Colon (tissue), 2 donors: ENCODE measurements around the gene ZNF860.
"Not testable (repeated sequence)": the region's sequence is repeated elsewhere in the genome, so short reads cannot be mapped to it uniquely, and the experiment has no call there.

Experiments used
- FAIRE-seq: peaks from 2 replicates; lab custom pipeline; 2012; peaks lifted over from hg19 to GRCh38; lab: Jason Lieb, UNC
- donor health status: control.
- donor health status: control.

Gene ZNF860

DNA sequence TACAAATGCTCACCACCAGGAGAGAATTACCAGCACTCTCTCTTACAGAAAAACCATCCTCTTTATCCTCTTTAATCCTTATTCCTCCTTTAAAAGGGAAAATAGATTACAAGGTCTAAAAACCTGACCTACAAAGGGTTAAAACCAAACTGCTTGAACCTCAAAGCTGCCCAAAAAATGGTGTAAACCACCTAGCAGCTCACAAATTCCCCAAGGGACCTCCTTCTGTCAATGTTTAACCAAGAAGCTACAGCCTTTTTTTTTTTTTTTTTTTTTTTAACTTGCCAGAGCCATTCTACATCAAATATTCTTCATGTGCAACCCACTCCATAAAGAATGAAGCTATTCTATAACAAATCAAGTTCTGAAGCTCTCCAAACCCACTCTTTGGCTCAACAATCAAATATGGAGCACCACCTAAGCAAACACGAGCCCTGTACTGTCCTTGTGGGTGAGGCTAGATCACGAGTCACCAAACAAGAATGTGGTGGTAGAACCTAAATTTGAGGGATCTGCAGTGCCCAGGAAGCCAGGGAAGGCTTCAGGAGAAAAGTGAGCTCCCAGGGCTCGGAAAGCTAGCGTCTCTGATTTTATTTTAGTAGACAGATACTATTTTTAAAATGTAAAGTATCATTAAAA lies 20.6 kb upstream of the ZNF860 start:
- no peak for FAIRE-seq

GRCh38 chr3:31962801-31963205 lies 18.7 kb upstream of the ZNF860 start:
- FAIRE-seq, result no peak

- FAIRE-seq, result no peak
These were observed 14.5 kb upstream of the ZNF860 start for GRCh38 chr3:31966978-31967591.

DNA sequence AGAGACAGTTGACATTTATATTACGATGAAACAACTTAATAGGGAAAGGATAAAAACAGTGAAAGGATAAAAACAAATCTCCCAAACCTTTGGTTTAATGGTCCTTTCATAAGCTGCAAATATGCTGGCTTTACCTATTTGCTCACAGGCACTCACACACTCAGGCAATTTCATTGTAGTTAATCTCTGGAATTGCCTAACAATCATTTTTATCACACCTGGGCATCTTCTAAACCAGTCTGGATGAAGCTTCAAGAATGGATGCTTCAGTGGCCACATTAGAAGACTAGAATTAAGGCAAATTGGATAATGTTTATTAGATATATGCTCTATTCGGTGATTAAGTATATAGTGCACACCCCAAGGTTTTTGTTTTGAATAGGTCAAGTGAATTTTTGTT lies 14.0 kb upstream of the ZNF860 start:
- no peak for FAIRE-seq

DNA sequence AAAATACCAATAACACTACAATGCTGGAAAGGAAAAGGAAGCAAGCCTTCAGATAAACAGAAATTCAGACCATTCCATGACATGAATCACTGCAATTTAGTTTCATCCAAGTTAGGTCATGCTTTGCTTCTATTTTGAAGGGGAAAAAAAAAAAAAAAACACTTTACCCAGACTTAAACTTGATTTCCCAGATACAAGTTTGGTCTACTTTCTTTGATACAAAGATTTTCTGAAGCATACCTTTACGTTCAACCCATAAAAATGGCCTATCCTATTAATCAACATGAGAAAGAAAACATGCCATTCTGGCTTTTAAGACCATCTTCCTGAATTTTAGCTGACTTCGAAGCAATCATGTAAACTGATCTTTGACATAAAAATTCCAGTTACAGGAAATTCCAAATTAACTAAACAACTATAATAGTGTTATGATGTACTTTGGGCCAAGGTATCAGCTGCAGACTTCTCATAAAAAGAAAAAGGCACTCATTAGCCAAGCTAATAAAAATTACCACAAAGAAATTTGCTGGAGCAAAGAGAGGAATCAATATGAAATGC lies 13.1 kb upstream of the ZNF860 start:
- no peak for FAIRE-seq

DNA sequence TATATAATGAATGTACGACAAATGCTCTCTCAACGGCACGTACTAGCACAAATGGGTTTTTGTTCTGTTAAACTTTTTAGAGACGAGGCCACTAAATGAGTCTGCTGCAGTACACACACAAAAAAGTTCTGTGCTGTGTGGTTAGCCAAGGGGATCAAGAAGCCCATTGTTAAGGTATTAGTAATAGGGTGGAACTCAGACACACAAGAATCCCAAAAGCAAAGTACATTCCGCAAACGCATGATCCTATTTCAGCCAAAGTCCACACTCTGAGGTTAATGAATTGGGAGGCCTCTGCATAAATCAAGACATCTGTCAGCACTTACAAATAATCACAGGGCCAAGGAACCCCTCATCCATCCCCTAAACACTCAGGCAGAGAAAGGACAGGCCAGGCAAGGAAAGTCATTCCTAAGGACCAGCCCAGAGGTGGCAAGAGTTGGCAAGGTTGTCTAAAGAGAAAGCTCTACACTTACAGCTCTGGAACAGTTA lies 12.6 kb upstream of the ZNF860 start:
- FAIRE-seq, result no peak

DNA sequence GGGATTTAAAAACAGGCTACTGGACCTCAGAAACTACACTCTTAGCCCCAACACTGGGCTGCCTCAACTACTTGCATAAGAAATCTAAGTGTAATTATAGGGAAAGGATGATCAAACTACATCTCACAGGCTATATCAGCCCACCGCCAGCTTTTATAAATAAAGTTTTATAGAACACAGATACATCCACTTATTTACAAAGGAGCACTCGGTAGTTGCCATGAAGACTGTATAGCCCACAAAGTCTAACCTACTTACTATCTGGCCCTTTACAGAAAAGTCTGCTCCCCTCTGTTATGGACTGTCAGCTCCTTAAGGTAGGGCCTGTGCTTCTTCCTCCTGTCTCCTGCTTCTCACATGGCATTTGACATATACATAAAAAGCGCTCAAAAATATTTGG lies 9.9 kb upstream of the ZNF860 start:
- no peak for FAIRE-seq

- no peak for FAIRE-seq
These were observed 8.5 kb upstream of the ZNF860 start for GRCh38 chr3:31973081-31973480.

GRCh38 chr3:31973837-31974236 lies 7.7 kb upstream of the ZNF860 start:
- FAIRE-seq, result no peak

DNA sequence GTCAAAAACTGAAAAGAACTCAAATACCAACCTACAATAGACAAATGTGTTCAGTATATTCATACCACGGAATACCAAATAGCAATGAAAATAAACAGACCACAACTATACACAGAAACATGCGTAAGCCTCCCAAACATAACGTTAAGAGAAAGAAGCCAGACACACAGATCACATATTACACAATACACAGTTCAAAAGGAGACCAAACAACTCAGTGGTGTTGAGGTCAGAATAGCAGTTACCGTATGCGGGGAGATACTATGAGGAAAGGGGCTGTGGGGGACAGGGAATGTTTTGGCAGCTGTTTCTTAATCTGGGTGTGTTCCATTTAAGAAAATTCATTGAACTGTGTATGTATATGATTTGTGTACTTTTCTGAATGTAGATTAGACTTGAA lies 7.1 kb upstream of the ZNF860 start:
- no peak for FAIRE-seq

- FAIRE-seq, result no peak
These were observed 6.6 kb upstream of the ZNF860 start for GRCh38 chr3:31974964-31975363.

DNA sequence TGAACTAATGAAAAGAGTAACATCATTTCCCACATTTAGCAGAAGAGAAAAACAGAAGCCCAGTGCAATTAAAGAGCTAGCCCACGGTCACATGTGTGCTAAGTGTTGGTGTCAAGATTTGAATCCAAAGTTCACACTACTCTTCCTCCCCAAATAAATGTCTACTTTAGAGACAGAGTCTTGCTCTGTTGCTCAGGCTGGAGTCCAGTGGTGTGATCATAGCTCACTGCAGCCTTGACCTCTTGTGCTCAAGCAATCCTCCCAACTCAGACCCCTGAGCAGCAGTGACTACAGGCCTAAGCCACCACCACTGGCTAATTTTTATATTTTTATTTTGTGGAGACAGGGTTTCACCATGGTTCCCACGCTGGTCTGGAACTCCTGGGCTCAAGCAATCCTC lies 5.2 kb upstream of the ZNF860 start:
- no peak for FAIRE-seq

DNA sequence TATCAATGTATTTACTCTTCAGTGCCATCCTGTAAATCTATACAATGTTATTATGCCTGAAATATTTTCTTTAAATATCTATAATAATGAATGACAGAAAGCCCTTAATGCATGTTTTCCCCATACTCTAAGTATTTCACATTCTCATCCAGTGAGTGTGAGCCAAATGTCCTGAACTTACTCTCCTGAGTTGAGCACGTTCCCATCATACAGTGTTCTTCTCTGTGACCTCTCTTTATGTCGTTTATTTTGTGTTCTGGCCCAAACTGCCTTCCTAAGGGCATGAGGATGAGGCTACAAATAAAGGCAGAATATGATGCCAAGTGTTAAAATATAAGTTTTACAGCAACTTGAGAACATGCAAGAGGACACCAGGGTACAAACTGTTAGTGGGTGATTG lies 3.8 kb upstream of the ZNF860 start:
- FAIRE-seq, result no peak

- no peak for FAIRE-seq
These were observed 3.0 kb upstream of the ZNF860 start for GRCh38 chr3:31978553-31978952.

DNA sequence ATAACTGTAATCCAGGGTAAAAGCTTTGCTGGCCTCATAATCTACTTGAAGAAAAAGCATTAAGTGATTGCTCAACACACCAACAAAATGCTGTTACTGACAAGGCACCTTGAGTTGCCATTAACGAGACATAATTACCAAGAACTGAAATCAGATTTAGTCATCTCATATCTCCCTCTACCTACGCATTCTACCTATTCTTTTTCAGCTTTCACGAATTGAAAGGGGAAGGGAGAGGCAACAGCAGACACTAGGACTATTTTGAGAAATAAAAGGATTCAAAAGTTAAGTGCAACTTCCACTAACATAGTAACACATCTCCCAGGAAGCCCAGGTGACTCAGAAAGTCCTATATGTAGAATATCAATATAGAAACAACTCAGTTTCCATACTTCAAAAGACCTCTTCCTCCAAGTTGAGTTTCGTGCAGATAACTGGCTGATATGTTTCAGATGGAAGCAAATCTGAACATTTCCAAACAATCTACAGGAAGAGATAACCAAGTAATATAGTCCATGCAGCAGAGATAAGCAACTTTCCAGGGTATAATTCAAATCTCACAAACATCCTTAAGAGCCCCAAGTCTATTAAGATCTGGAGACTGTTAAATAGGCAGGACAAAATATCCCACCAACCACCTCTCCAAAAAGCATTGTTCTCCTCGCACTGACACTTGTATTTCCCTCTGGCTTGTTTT lies 2.4 kb upstream of the ZNF860 start:
- FAIRE-seq, result no peak

- FAIRE-seq, result no peak
These were observed 882 bp upstream of the ZNF860 start for GRCh38 chr3:31980530-31981205.

DNA sequence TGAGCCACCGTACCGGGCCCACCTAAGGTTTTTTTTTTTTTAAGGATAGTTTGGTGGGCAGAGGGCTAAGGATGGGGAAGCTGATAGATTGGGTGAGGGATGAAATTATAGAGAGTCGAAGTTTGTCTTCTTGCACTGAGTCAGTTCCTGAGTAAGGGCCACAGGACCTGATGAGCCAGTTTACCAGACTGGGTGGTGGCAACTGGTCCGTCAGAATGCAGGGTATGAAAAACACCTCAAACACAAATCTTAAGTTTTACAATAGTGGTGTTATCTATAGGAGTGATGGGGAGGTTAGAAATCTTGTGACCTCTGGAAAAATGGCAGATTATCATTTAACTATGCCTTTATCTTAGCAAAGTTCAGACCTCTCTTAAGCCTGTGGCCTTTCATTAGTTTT lies 2.8 kb downstream of the ZNF860 start:
- FAIRE-seq, result no peak

DNA sequence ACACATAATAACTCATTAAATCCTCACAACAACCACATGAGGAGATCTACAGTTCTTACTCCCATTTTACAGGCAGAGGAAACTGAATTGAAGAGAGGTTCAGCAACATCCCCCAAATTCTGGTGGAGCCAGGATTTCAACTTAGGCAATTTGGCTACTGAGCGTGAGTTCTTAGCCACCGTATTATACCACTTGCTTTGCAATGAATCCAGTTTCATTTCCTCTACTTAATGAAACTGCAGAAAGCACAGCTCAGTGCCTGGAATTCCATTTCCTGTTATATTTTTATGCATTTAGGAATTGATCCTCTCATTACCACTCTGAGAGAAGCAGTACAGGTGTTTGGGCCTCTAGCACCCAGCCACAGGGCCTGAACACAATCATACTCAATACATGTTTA lies 4.3 kb downstream of the ZNF860 start:
- FAIRE-seq, result no peak

DNA sequence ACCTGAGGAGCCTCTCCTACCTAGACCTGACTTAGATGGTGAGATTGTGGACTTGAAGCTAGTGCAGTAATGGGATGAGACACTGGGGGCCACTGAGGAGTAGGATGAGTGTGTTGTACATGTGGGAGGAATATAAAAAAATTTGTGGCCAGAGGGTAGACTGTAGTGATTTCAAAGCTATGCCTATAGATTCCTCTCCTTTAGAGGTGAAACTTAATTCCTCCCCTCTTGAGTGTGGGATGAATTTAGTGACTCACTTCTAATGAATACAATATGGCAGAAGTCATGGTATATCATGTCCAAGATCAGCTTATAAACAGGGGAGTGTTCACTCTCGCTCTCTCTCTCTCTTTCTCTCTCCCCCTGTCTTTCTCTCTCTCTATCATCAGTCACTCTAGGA lies 6.7 kb downstream of the ZNF860 start:
- FAIRE-seq, result no peak

DNA sequence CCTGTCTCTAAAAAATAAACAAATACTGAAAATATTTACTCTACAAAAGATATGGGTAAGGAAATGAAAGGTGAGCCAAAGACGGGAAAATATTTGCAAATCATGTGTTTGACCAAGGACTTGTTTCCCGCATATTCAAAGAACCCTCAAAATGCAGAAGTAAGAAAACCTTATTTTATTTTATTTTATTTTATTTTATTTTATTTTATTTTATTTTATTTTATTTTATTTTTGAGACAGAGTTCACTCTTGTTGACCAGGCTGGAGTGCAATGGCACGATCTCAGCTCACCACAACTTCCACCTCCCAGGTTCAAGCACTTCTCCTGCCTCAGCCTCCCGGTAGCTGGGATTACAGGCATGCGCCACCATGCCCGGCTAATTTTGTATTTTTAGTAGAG lies 11.4 kb downstream of the ZNF860 start:
- not testable (repeated sequence) for FAIRE-seq

- FAIRE-seq, result no peak
These were observed 12.3 kb downstream of the ZNF860 start for GRCh38 chr3:31993843-31994242.

DNA sequence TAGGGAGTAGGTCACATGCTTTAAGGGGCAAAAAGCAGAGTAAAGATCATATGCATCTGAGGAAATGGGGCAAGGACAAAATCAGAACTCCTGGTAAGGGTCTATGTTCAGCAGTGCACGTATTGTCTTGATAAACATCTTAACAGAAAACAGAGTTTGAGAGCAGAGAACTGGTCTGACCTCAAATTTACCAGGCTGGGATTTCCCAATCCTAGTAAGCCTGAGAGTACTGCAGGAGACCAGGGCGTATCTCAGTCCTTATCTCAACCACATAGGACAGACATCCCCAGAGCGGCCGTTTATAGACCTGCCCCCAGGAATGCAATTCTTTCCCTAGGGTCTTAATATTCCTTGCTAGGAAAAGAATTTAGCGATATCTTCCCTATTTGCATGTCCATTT lies 13.5 kb downstream of the ZNF860 start:
- not testable (repeated sequence) for FAIRE-seq

DNA sequence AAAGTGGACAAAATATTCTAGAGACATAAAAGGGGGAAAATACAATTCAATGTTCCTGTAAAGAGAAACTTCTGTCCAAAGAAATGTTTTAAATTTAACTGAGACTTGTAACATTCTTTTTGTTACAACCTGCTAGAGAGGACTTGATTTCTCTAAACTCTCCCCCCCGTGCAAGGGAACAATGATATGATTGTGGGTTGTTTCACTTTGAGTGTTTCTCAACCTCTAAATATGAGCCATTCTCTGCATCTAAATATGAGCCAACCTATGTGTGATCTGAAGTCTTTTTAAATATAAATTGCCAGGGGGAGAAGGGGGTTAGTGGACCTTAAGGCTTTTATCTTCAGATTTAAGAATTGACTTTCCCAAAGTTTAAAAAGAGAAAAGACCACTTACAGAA lies 14.6 kb downstream of the ZNF860 start:
- no peak for FAIRE-seq
